Activated T-cell treated with anti-CD3 and anti-CD28 coated beads, Interleukin-2, amount 50 U/mL, for 72 hours (primary cell): Measurements from ENCODE around the gene EFHB. TPM values are rescaled to one million over a fixed set of nuclear protein-coding genes. Genes with fewer than 3 reads are reported as not detected.
"Not testable (repeated sequence)": the region's sequence is repeated elsewhere in the genome, so short reads cannot be mapped to it uniquely, and the experiment has no call there.

Source experiments
- ATAC-seq, 2 donors: fragments of 150-1000 bp; cut with Tn5 transposase; replicated peaks in 1 of 2; 2 replicates each; pipeline ENCODE4 v1.10.0; 2021; ENCODE audit warnings: moderate library complexity in 2 of 2, mild to moderate bottlenecking in 1 of 2
- DNase-seq, 2 donors: peaks; one replicate each; pipeline ENCODE4 v3.0.0; 2021 to 2022; ENCODE audit warnings: mixed read lengths in 1 of 2
- H3K27ac Mint-ChIP-seq: one replicate; pipeline ENCODE4 v1.8.0; 2022; ENCODE audit warnings: mild to moderate bottlenecking, moderate library complexity, mixed read lengths
- H3K27me3 Mint-ChIP-seq: one replicate; pipeline ENCODE4 v1.8.0; 2022; ENCODE audit warnings: low read depth, mixed read lengths
- H3K36me3 Mint-ChIP-seq, 2 donors: one replicate each; pipeline ENCODE4 v1.8.0; 2022; ENCODE audit warnings: mixed read lengths in 2 of 2, mild to moderate bottlenecking in 1 of 2; ENCODE audit not compliant: insufficient read depth in 2 of 2
- H3K4me1 Mint-ChIP-seq: one replicate; pipeline ENCODE4 v1.8.0; 2022; ENCODE audit warnings: low read depth, mixed read lengths
- H3K4me3 Mint-ChIP-seq, 2 donors: one replicate each; pipeline ENCODE4 v1.8.0; 2022; ENCODE audit warnings: mild to moderate bottlenecking in 2 of 2, mixed read lengths in 2 of 2, moderate library complexity in 2 of 2
- H3K9me3 Mint-ChIP-seq, 2 donors: one replicate each; pipeline ENCODE4 v1.8.0; 2022; ENCODE audit warnings: mixed read lengths in 2 of 2
- total RNA-seq, 2 donors: library from RNA; stranded (reverse); gene quantifications; one replicate each; pipeline ENCODE4 v1.2.3, GENCODE V29; 2022

EFHB gene
- total RNA-seq, 2 donors from 2014 or later = 0.89 to 1.8 TPM

- H3K27ac Mint-ChIP-seq = no peak overlapping the region
- H3K36me3 Mint-ChIP-seq = peaks cover 10 to 11% of the 10 kb centered on the region in 2 donors
- DNase-seq = no peak
- no peaks in the 10 kb centered on the region for H3K4me1 Mint-ChIP-seq
- peaks cover 8 to 10% of the 10 kb centered on the region in 2 donors for H3K9me3 Mint-ChIP-seq
- ATAC-seq = no peak
- no peak overlapping the region for H3K4me3 Mint-ChIP-seq
- H3K27me3 Mint-ChIP-seq = no peaks in the 10 kb centered on the region
Observed at GRCh38 chr3:19907523-19907922, 26.5 kb downstream of the EFHB start.

GRCh38 chr3:19903649-19904048 lies 30.4 kb downstream of the EFHB start:
- Mint-ChIP-seq H3K9me3 (no peaks in the 10 kb centered on the region), H3K27ac (no peak overlapping the region), H3K36me3 (no peaks in the 10 kb centered on the region), H3K4me3 (no peak overlapping the region), H3K27me3 (no peaks in the 10 kb centered on the region), H3K4me1 (no peaks in the 10 kb centered on the region)
- DNase-seq = no peak
- no peak for ATAC-seq

GRCh38 chr3:19901918-19902317 lies 32.1 kb downstream of the EFHB start:
- Mint-ChIP-seq H3K27me3 (no peaks in the 10 kb centered on the region), H3K4me1 (no peaks in the 10 kb centered on the region), H3K4me3 (no peak overlapping the region), H3K9me3 (no peaks in the 10 kb centered on the region), H3K27ac (no peak overlapping the region), H3K36me3 (no peaks in the 10 kb centered on the region)
- no peak for DNase-seq
- ATAC-seq = no peak

- Mint-ChIP-seq H3K36me3 (no peaks in the 10 kb centered on the region), H3K4me3 (no peak overlapping the region), H3K9me3 (no peaks in the 10 kb centered on the region), H3K4me1 (no peaks in the 10 kb centered on the region), H3K27ac (no peak overlapping the region), H3K27me3 (no peaks in the 10 kb centered on the region)
- ATAC-seq (no peak), DNase-seq (no peak)
Observed at GRCh38 chr3:19901337-19901736, 32.7 kb downstream of the EFHB start.

GRCh38 chr3:19899833-19900232 lies 34.2 kb downstream of the EFHB start:
- not testable (repeated sequence) for H3K4me1 Mint-ChIP-seq, H3K36me3 Mint-ChIP-seq, H3K9me3 Mint-ChIP-seq, H3K27me3 Mint-ChIP-seq, DNase-seq, ATAC-seq, H3K4me3 Mint-ChIP-seq, H3K27ac Mint-ChIP-seq

GRCh38 chr3:19899264-19899663 lies 34.8 kb downstream of the EFHB start:
- Mint-ChIP-seq H3K9me3 (no peaks in the 10 kb centered on the region), H3K27me3 (no peaks in the 10 kb centered on the region), H3K36me3 (no peaks in the 10 kb centered on the region), H3K27ac (no peak overlapping the region), H3K4me1 (no peaks in the 10 kb centered on the region), H3K4me3 (no peak overlapping the region)
- ATAC-seq = no peak
- no peak for DNase-seq

- Mint-ChIP-seq H3K9me3 (no peaks in the 10 kb centered on the region), H3K36me3 (no peaks in the 10 kb centered on the region), H3K4me1 (no peaks in the 10 kb centered on the region), H3K4me3 (no peak overlapping the region), H3K27ac (no peak overlapping the region), H3K27me3 (no peaks in the 10 kb centered on the region)
- DNase-seq (no peak), ATAC-seq (no peak)
Observed at GRCh38 chr3:19898721-19899120, 35.3 kb downstream of the EFHB start.

- no peak overlapping the region for H3K27ac Mint-ChIP-seq
- no peaks in the 10 kb centered on the region for H3K9me3 Mint-ChIP-seq
- H3K36me3 Mint-ChIP-seq = no peaks in the 10 kb centered on the region
- no peak for ATAC-seq
- H3K4me3 Mint-ChIP-seq = no peak overlapping the region
- no peak for DNase-seq
- H3K27me3 Mint-ChIP-seq = no peaks in the 10 kb centered on the region
- no peaks in the 10 kb centered on the region for H3K4me1 Mint-ChIP-seq
Observed at GRCh38 chr3:19891740-19892139, 42.3 kb downstream of the EFHB start.

GRCh38 chr3:19888428-19889152 lies 45.4 kb downstream of the EFHB start:
- Mint-ChIP-seq H3K4me1 (no peaks in the 10 kb centered on the region), H3K4me3 (no peak overlapping the region), H3K27me3 (no peaks in the 10 kb centered on the region), H3K27ac (no peak overlapping the region), H3K9me3 (no peaks in the 10 kb centered on the region), H3K36me3 (no peaks in the 10 kb centered on the region)
- DNase-seq = no peak
- ATAC-seq = no peak

- not testable (repeated sequence) for H3K36me3 Mint-ChIP-seq, DNase-seq, H3K9me3 Mint-ChIP-seq, H3K27ac Mint-ChIP-seq, H3K4me1 Mint-ChIP-seq, H3K4me3 Mint-ChIP-seq, ATAC-seq, H3K27me3 Mint-ChIP-seq
Observed at GRCh38 chr3:19887122-19887521, 46.9 kb downstream of the EFHB start.

- H3K9me3 Mint-ChIP-seq = no peaks in the 10 kb centered on the region
- no peak for ATAC-seq
- no peak for DNase-seq
- H3K4me3 Mint-ChIP-seq = no peak overlapping the region
- H3K27me3 Mint-ChIP-seq = no peaks in the 10 kb centered on the region
- H3K27ac Mint-ChIP-seq = no peak overlapping the region
- H3K4me1 Mint-ChIP-seq = no peaks in the 10 kb centered on the region
- no peaks in the 10 kb centered on the region for H3K36me3 Mint-ChIP-seq
Observed at GRCh38 chr3:19886404-19886803, 47.6 kb downstream of the EFHB start.

- ATAC-seq (peak in 1 of 2 donors; percentile 47), DNase-seq (peak; percentile 7)
- no peaks in the 10 kb centered on the region for H3K36me3 Mint-ChIP-seq
- H3K27me3 Mint-ChIP-seq = no peaks in the 10 kb centered on the region
- no peaks in the 10 kb centered on the region for H3K4me1 Mint-ChIP-seq
- no peak overlapping the region for H3K27ac Mint-ChIP-seq
- no peaks in the 10 kb centered on the region for H3K9me3 Mint-ChIP-seq
- no peak overlapping the region for H3K4me3 Mint-ChIP-seq
Observed at GRCh38 chr3:19885468-19885867, 48.5 kb downstream of the EFHB start.

- H3K27ac Mint-ChIP-seq = no peak overlapping the region
Observed at GRCh38 chr3:19881852-19882251, 52.2 kb downstream of the EFHB start.

GRCh38 chr3:19881036-19881435 lies 53.0 kb downstream of the EFHB start:
- Mint-ChIP-seq H3K4me1 (no peaks in the 10 kb centered on the region), H3K36me3 (no peaks in the 10 kb centered on the region), H3K27ac (no peak overlapping the region), H3K4me3 (no peak overlapping the region), H3K27me3 (no peaks in the 10 kb centered on the region), H3K9me3 (no peaks in the 10 kb centered on the region)
- no peak for ATAC-seq
- DNase-seq = no peak

More at GRCh38 chr3:19881852-19882251, 52.2 kb downstream of the EFHB start:
- DNase-seq (no peak), ATAC-seq (no peak)
- H3K4me3 Mint-ChIP-seq = no peak overlapping the region
- no peaks in the 10 kb centered on the region for H3K27me3 Mint-ChIP-seq
- no peaks in the 10 kb centered on the region for H3K4me1 Mint-ChIP-seq
- H3K9me3 Mint-ChIP-seq = no peaks in the 10 kb centered on the region
- H3K36me3 Mint-ChIP-seq = no peaks in the 10 kb centered on the region
